Thyroid gland (tissue), 4 donors: Measurements from ENCODE around the gene SLC6A19. TPM values are rescaled to one million over a fixed set of nuclear protein-coding genes. Genes with fewer than 3 reads are reported as not detected.

ENCODE experiments used
- DNase-seq, 2 donors: peaks; one replicate each; pipeline ENCODE4 v3.0.0-alpha.2; 2019
- H3K27ac ChIP-seq, 3 donors: fragments of 200-600 bp; sonication (generic); 1 replicate in 2 of 3; 2 replicates in 1 of 3; pipeline ENCODE4 v1.5.1; 2016 to 2019; ENCODE audit warnings: mild to moderate bottlenecking in 1 of 3, moderate library complexity in 1 of 3
- H3K27me3 ChIP-seq: fragments of 200-600 bp; sonication (generic); one replicate; pipeline ENCODE4 v1.5.1; 2019
- H3K36me3 ChIP-seq, 2 donors: fragments of 200-600 bp; sonication (generic); one replicate each; pipeline ENCODE4 v1.5.1; 2016 to 2019
- H3K4me1 ChIP-seq, 2 donors: fragments of 200-600 bp; sonication (generic); one replicate each; pipeline ENCODE4 v1.5.1; 2017 to 2019
- H3K4me3 ChIP-seq, 3 donors: fragments of 200-600 bp; sonication (generic); replicated peaks in 1 of 3; 1 replicate in 2 of 3; 2 replicates in 1 of 3; pipeline ENCODE4 v1.5.1; 2016; ENCODE audit warnings: mild to moderate bottlenecking in 1 of 3
- H3K9me3 ChIP-seq: fragments of 200-600 bp; sonication (generic); one replicate; pipeline ENCODE4 v1.5.1; 2017
- CTCF ChIP-seq, 6 experiments: fragments of 200-600 bp in 3 of 6; fragments of 450-650 bp in 3 of 6; sonication (generic) in 3 of 6; IDR thresholded peaks; one replicate each; pipeline ENCODE4 v1.5.1; 2016 to 2019; ENCODE audit warnings: antibody characterized with exemption in 6 of 6, mild to moderate bottlenecking in 2 of 6, inconsistent platforms in 1 of 6, moderate library complexity in 1 of 6
- POLR2A ChIP-seq, 2 donors: fragments of 450-650 bp; IDR thresholded peaks; one replicate each; pipeline ENCODE4 v1.6.1; 2017; ENCODE audit warnings: antibody characterized with exemption in 2 of 2, mild to moderate bottlenecking in 2 of 2, moderate library complexity in 1 of 2
- WGBS, 2 donors: methylation state at CpG; one replicate each; pipeline ENCODE4 v1.1.5; 2017; 5-methylcytosine and 5-hydroxymethylcytosine counted together
- intact Hi-C: fragments of 100-400 bp; cut with DNase I; formaldehyde crosslinking; loops from one replicate; pipeline ENCODE4 v1.15.1; 2023
- total RNA-seq, 4 donors: library from RNA; depleted of rRNA; stranded (reverse); fragments of >200 nt; gene quantifications; one replicate each; pipeline ENCODE4 v1.2.3, GENCODE V29; 2016

SLC6A19 gene
- total RNA-seq, 4 donors from 2014 or later: not detected

- no peak for DNase-seq
- Histone ChIP-seq H3K27me3 (no peaks in the 10 kb centered on the region), H3K4me1 (no peaks in the 10 kb centered on the region), H3K36me3 (no peaks in the 10 kb centered on the region), H3K27ac (no peak overlapping the region), H3K9me3 (no peaks in the 10 kb centered on the region), H3K4me3 (no peak overlapping the region)
- intact Hi-C loops: no loop called here
- no peak for TF ChIP-seq POLR2A (IDR thresholded peaks at IDR 0.05)
- TF ChIP-seq CTCF (IDR thresholded peaks at IDR 0.05): no peak
- WGBS, 2 donors: 91 to 97% methylated on average over 16 to 19 of the region's 21 CpGs
Observed at GRCh38 chr5:1272201-1272600, 70.8 kb downstream of the SLC6A19 start.

GRCh38 chr5:1273745-1274144 lies 72.3 kb downstream of the SLC6A19 start:
- 85 to 93% methylated on average over 9 to 17 of the region's 20 CpGs for WGBS, 2 donors
- no peak overlapping the region for H3K4me3 ChIP-seq
- no peaks in the 10 kb centered on the region for H3K4me1 ChIP-seq
- H3K36me3 ChIP-seq: no peaks in the 10 kb centered on the region
- intact Hi-C loops: no loop called here
- no peak overlapping the region for H3K27ac ChIP-seq
- TF ChIP-seq POLR2A (IDR thresholded peaks at IDR 0.05) (no peak), CTCF (IDR thresholded peaks at IDR 0.05) (no peak)
- no peaks in the 10 kb centered on the region for H3K27me3 ChIP-seq
- no peak for DNase-seq
- H3K9me3 ChIP-seq: no peaks in the 10 kb centered on the region

- no peaks in the 10 kb centered on the region for H3K4me1 ChIP-seq
- H3K27me3 ChIP-seq: no peaks in the 10 kb centered on the region
- TF ChIP-seq CTCF (IDR thresholded peaks at IDR 0.05) (no peak), POLR2A (IDR thresholded peaks at IDR 0.05) (no peak)
- H3K9me3 ChIP-seq: no peaks in the 10 kb centered on the region
- intact Hi-C loops: no loop called here
- no peak for DNase-seq
- no peaks in the 10 kb centered on the region for H3K36me3 ChIP-seq
- WGBS, 2 donors: 77 to 87% methylated on average over 13 to 16 of the region's 16 CpGs
- no peak overlapping the region for H3K4me3 ChIP-seq
- no peak overlapping the region for H3K27ac ChIP-seq
Observed at GRCh38 chr5:1274471-1274870, 73.1 kb downstream of the SLC6A19 start.

Other genes with a start within 250 kb of the SLC6A19 start
- 1 to 10 TPM in 3 of 4 donors, under 1 TPM in 1; 0.78 to 3.2 (median 1.6) TPM for gene NKD2, start 192.8 kb upstream of the SLC6A19 start, total RNA-seq
- 10 to 100 TPM; 26.1 to 41.6 (median 29.1) TPM for gene SLC12A7, start 89.5 kb upstream of the SLC6A19 start, total RNA-seq
- not detected for gene SLC6A18, start 23.8 kb downstream of the SLC6A19 start, total RNA-seq
- gene TERT, start 93.5 kb downstream of the SLC6A19 start, total RNA-seq: not detected
- 100 to 1,000 TPM; 149 to 215 (median 179) TPM for gene CLPTM1L, start 143.5 kb downstream of the SLC6A19 start, total RNA-seq
- under 1 TPM in 3 of 4 donors, not detected in 1; 0.54 to 0.67 (median 0.54) TPM for gene SLC6A3, start 243.8 kb downstream of the SLC6A19 start, total RNA-seq